Measurements from ENCODE around the gene CCDC40. TPM values are rescaled to one million over a fixed set of nuclear protein-coding genes. Genes with fewer than 3 reads are reported as not detected.

CCDC40 gene
- total and polyA plus RNA-seq, 9 of the 15 experiments (the other 6 are each of a cell fraction or from before 2014, with no cell fraction given), result 0.07 to 0.33 TPM; not detected in 7

- TF ChIP-seq RBFOX2 (IDR thresholded peaks at IDR 0.05; ENCODE audit: low read depth, low read length) (peak; percentile 54; the same call in 1 of the 2 replicates), HMGN3 (IDR thresholded peaks at IDR 0.05; ENCODE audit: borderline replicate concordance, extremely low read depth, insufficient read length, low read depth, low read length) (no peak), DACH1 (IDR thresholded peaks at IDR 0.05; ENCODE audit: partially characterized antibody) (no peak), ZNF277 (CRISPR knock-in tag; IDR thresholded peaks at IDR 0.05; ENCODE audit: borderline replicate concordance) (no peak), SMARCA5 (IDR thresholded peaks at IDR 0.05) (peak; percentile 56; the same call in 1 of the 2 replicates), IRF2 (CRISPR knock-in tag; IDR thresholded peaks at IDR 0.05) (no peak), RFX1 (IDR thresholded peaks at IDR 0.05) (no peak), PBX2 (CRISPR knock-in tag; IDR thresholded peaks at IDR 0.05; ENCODE audit: low read depth) (no peak), PBX2 (tag; conservative IDR thresholded peaks at IDR 0.05; ENCODE audit: low read depth) (0 out of 2 replicates have a peak, but pooled peaks have one; percentile 24)
These were observed 108.9 kb downstream of the CCDC40 start (continued) for GRCh38 chr17:80145076-80146075.

All from K562 (cell line).